HL-60 (cell line): ENCODE data around the gene HS1BP3.

Source experiments
- GABPA ChIP-seq: IDR thresholded peaks from 2 replicates; pipeline ENCODE4 v1.6.1; 2012; ENCODE audit warnings: low read depth
- POLR2AphosphoS5 ChIP-seq: IDR thresholded peaks from 2 replicates; pipeline ENCODE4 v1.6.1; 2012; ENCODE audit warnings: low read depth
- REST ChIP-seq: IDR thresholded peaks from 2 replicates; pipeline ENCODE4 v1.6.1; 2012; ENCODE audit warnings: low read depth; ENCODE audit not compliant: insufficient replicate concordance
- TF ChIP-seq, protein P1 (sequence below): IDR thresholded peaks from one replicate; pipeline ENCODE4 v1.5.1; 2011; ENCODE audit warnings: low read length, control low read depth, inconsistent platforms; ENCODE audit not compliant: insufficient read depth

GRCh38 chr2:20631617-20632307, 19.1 kb downstream of the HS1BP3 start:
- TF ChIP-seq, protein P1, sequence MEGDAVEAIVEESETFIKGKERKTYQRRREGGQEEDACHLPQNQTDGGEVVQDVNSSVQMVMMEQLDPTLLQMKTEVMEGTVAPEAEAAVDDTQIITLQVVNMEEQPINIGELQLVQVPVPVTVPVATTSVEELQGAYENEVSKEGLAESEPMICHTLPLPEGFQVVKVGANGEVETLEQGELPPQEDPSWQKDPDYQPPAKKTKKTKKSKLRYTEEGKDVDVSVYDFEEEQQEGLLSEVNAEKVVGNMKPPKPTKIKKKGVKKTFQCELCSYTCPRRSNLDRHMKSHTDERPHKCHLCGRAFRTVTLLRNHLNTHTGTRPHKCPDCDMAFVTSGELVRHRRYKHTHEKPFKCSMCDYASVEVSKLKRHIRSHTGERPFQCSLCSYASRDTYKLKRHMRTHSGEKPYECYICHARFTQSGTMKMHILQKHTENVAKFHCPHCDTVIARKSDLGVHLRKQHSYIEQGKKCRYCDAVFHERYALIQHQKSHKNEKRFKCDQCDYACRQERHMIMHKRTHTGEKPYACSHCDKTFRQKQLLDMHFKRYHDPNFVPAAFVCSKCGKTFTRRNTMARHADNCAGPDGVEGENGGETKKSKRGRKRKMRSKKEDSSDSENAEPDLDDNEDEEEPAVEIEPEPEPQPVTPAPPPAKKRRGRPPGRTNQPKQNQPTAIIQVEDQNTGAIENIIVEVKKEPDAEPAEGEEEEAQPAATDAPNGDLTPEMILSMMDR, result no peak
- no peak for TF ChIP-seq POLR2AphosphoS5
- TF ChIP-seq REST, result no peak
- no peak for TF ChIP-seq GABPA
